Activated naive CD8-positive, alpha-beta T cell treated with anti-CD3 and anti-CD28 coated beads, Interleukin-2, amount 10 ng/mL, durations not matched to agents 7 days and 5 days (primary cell): Measurements from ENCODE around the gene TIAM2. TPM values are rescaled to one million over a fixed set of nuclear protein-coding genes. Genes with fewer than 3 reads are reported as not detected.
"Not testable (repeated sequence)": the region's sequence is repeated elsewhere in the genome, so short reads cannot be mapped to it uniquely, and the experiment has no call there.

Source experiments
- ATAC-seq: fragments of 150-1000 bp; cut with Tn5 transposase; one replicate; pipeline ENCODE4 v1.10.0; 2021; ENCODE audit warnings: low read depth, moderate library complexity
- POLR2A ChIA-PET: fragments of 350-600 bp; sonication (Branson Sonifier 250); formaldehyde crosslinking; loops from one replicate; lab custom pipeline; 2021; ENCODE audit warnings: antibody characterized with exemption; lab: Charles Lee
- DNase-seq: peaks from one replicate; pipeline ENCODE4 v3.0.0; 2021
- H3K27ac Mint-ChIP-seq: one replicate; pipeline ENCODE4 v1.8.0; 2022; ENCODE audit warnings: mild to moderate bottlenecking, mixed read lengths
- H3K27me3 Mint-ChIP-seq: one replicate; pipeline ENCODE4 v1.8.0; 2022; ENCODE audit warnings: mild to moderate bottlenecking, moderate library complexity, mixed read lengths
- H3K36me3 Mint-ChIP-seq: one replicate; pipeline ENCODE4 v1.8.0; 2021; ENCODE audit warnings: mild to moderate bottlenecking, mixed read lengths
- H3K4me1 Mint-ChIP-seq: one replicate; pipeline ENCODE4 v1.8.0; 2021; ENCODE audit warnings: mixed read lengths
- H3K4me3 Mint-ChIP-seq: one replicate; pipeline ENCODE4 v1.8.0; 2022; ENCODE audit warnings: mild to moderate bottlenecking, moderate library complexity, mixed read lengths
- H3K9me3 Mint-ChIP-seq: one replicate; pipeline ENCODE4 v1.8.0; 2021; ENCODE audit warnings: mixed read lengths
- total RNA-seq, 2 experiments: library from RNA; stranded (reverse); gene quantifications; one replicate each; pipeline ENCODE4 v1.2.3, GENCODE V29; 2021

TIAM2 gene
- total RNA-seq, 2 experiments from 2014 or later = 4.8 to 5.2 TPM

DNA sequence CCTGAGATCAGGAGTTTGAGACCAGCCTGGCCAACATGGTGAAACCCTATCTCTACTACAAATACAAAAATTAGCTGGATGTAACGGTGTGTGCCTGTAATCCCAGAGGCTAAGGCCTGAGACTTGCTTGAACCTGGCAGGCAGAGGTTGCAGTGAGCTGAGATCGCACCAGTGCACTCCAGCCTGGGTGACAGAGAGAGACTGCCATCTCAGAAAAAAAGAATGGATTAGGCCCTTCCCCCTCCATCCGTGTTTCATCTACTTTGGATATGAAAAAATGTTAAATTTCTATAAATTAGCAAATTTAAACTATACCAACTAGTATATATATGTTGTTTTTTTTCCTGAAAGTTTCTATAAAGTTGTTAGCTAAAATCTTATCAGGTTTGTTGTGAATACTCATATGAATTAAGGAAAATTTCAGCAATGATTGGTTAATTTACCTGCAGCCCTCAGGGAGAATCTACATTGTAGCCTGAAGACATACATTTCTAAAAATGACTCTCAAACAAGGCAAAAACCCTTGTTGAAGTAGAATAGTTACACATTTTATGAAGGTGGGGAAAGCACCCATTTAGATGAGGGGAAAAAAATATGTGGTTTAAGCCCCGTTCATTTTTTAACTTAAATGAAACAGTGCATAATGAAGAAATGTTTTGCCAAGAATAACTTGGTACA lies 120.9 kb downstream of the TIAM2 start:
- Mint-ChIP-seq H3K27ac (no peak overlapping the region), H3K4me3 (no peak overlapping the region), H3K36me3 (no peaks in the 10 kb centered on the region), H3K4me1 (no peaks in the 10 kb centered on the region), H3K27me3 (no peaks in the 10 kb centered on the region), H3K9me3 (no peaks in the 10 kb centered on the region)
- ATAC-seq (no peak), DNase-seq (no peak)
- POLR2A ChIA-PET = no interaction called here

DNA sequence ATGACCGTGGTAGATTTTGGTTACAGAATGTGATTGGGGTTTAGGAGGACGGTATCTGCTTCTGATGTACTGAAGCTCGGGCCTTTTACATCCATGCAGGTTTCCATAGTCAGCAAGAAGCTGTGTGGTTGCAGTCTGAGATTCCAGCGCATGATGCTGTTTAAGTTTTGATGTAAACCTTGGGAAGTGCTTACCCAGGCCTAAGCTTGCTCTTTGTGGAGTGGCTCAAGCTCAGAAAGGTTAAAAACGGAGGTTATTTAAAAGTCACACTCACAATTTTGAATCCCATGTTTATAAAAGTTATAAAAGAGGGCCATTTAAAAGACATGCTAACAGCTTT lies 121.4 kb downstream of the TIAM2 start:
- ATAC-seq (no peak), DNase-seq (no peak)
- H3K4me3 Mint-ChIP-seq = no peak overlapping the region
- POLR2A ChIA-PET = no interaction called here
- no peaks in the 10 kb centered on the region for H3K9me3 Mint-ChIP-seq
- H3K4me1 Mint-ChIP-seq = no peaks in the 10 kb centered on the region
- peaks cover 1% of the 10 kb centered on the region for H3K27me3 Mint-ChIP-seq
- no peak overlapping the region for H3K27ac Mint-ChIP-seq
- H3K36me3 Mint-ChIP-seq = no peaks in the 10 kb centered on the region

DNA sequence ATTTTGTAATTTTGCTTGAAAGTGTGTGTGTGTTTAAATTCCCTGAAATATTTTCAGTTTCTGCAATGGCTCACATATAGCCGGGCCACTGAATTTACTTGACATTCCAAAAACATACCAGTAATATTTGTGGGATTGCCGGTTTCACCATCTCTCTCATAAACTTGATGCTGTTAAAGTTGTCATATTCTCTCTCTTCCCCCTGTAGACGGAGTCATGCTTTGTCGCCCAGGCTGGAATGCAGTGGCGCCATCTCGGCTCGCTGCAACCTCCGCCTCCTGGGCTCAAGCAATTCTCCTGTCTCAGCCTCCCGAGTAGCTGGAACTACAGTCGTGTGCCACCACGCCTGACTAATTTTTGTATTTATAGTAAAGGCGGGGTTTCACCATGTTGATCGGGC lies 122.1 kb downstream of the TIAM2 start:
- POLR2A ChIA-PET = no interaction called here
- Mint-ChIP-seq H3K4me3 (no peak overlapping the region), H3K27me3 (peaks cover 4% of the 10 kb centered on the region), H3K27ac (no peak overlapping the region), H3K9me3 (no peaks in the 10 kb centered on the region), H3K36me3 (no peaks in the 10 kb centered on the region), H3K4me1 (peaks cover 1% of the 10 kb centered on the region)
- ATAC-seq (no peak), DNase-seq (no peak)

DNA sequence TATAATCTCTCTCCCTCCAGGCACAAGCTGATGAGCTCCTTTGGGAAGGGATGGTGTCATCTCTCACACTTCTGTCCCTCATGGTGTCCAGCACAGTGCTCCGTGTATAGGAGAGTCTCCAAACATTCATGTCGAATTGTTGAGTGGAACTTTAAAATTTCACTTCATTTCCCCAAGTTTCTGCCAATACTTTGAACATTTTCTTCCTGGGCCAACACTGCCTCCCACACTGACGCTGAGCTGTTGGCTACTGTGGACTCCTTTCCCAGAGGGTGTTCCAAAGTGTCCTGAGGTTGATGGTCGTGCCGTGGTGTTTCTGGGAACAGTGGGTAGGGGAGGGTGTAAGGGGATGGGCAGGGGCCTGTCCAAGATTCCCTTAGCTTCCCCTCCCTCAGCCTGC lies 122.7 kb downstream of the TIAM2 start:
- no peaks in the 10 kb centered on the region for H3K9me3 Mint-ChIP-seq
- no peak overlapping the region for H3K4me3 Mint-ChIP-seq
- no peak overlapping the region for H3K27ac Mint-ChIP-seq
- POLR2A ChIA-PET = no interaction called here
- peaks cover 1% of the 10 kb centered on the region for H3K4me1 Mint-ChIP-seq
- DNase-seq (no peak), ATAC-seq (no peak)
- H3K36me3 Mint-ChIP-seq = no peaks in the 10 kb centered on the region
- peaks cover 4% of the 10 kb centered on the region for H3K27me3 Mint-ChIP-seq

DNA sequence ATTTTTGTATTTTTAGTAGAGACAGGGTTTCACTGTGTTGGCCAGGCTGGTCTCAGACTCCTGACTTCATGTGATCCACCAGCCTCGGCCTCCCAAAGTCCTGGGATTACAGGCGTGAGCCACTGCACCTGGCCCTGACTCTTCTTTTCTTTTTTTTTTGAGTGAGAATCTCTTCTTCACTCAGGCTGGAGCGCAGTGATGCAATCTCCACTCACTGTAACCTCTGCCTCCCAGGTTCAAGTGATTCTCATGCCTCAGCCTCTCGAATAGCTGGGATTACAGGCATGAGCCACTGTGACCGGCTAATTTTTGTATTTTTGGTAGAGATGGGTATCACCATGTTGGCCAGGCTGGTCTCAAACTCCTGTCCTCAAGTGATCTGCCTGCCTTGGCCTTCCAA lies 124.1 kb downstream of the TIAM2 start:
- H3K27ac Mint-ChIP-seq, POLR2A ChIA-PET, H3K36me3 Mint-ChIP-seq, H3K9me3 Mint-ChIP-seq, H3K4me3 Mint-ChIP-seq, H3K4me1 Mint-ChIP-seq, ATAC-seq, DNase-seq, H3K27me3 Mint-ChIP-seq: not testable (repeated sequence)

DNA sequence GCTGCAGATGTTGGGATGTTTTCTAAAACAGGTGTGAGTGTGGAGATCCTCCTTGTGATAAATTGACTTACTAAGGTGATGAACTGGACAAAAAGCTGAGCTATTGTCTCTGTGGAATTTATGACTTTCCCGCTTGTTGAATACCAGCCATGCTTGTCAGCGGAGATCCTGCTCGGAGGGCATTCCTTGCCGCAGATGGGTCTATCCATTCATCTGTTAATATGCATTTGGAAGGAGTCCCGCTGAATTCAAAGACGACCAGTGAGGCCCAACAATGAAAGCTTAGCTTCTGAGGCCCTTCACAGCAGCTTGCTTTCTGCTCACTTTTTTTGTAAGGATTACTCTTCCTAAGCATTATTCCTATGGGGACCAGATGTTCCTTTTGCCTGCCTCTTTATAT lies 124.9 kb downstream of the TIAM2 start:
- H3K36me3 Mint-ChIP-seq = no peaks in the 10 kb centered on the region
- peaks cover 4% of the 10 kb centered on the region for H3K27me3 Mint-ChIP-seq
- no peaks in the 10 kb centered on the region for H3K9me3 Mint-ChIP-seq
- POLR2A ChIA-PET = no interaction called here
- no peak overlapping the region for H3K4me3 Mint-ChIP-seq
- ATAC-seq (no peak), DNase-seq (no peak)
- H3K27ac Mint-ChIP-seq = no peak overlapping the region
- peaks cover 1% of the 10 kb centered on the region for H3K4me1 Mint-ChIP-seq

DNA sequence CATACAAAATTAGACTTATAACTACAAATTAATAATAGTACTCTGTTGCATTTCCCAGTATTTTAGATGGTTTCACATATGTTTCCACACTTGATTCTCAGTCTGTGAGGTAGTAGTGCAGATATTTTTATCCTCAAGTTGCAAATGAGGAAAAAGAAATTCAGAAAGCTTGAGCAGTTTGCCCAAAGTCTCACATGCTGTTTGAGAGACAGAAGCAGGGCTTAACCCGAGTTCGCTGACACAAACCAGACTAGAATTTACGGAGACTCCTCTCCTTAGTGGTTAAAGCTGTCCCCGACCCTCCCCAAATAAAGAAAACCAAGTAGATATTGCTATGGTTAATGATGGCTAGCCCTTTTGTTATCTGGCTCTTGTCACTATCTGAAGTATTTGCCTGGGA lies 126.2 kb downstream of the TIAM2 start:
- Mint-ChIP-seq H3K27me3 (peaks cover 4% of the 10 kb centered on the region), H3K27ac (no peak overlapping the region), H3K9me3 (no peaks in the 10 kb centered on the region), H3K4me3 (no peak overlapping the region), H3K36me3 (no peaks in the 10 kb centered on the region), H3K4me1 (peaks cover 1% of the 10 kb centered on the region)
- ATAC-seq (no peak), DNase-seq (no peak)
- POLR2A ChIA-PET = no interaction called here

DNA sequence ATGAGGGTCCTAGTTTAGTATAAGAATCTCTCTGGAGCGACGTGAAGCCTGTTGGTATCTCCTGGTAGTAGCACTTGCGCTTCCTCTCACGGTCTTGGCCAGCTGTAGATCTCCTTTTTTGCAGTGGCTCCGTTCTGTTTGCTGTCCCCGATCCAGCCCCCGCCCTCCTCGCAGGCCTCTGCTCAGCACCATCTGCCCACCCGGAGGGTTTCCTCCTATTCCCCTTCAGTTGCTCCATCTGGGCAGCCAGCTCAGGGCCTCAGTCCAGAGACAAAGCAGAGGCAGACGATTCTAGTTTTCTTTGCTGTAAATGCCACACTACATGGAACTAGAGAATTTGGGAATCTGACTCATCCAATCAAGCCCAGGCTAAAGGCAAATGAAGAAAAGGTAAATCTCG lies 126.6 kb downstream of the TIAM2 start:
- peaks cover 4% of the 10 kb centered on the region for H3K27me3 Mint-ChIP-seq
- DNase-seq (no peak), ATAC-seq (no peak)
- POLR2A ChIA-PET = no interaction called here
- H3K36me3 Mint-ChIP-seq = no peaks in the 10 kb centered on the region
- no peak overlapping the region for H3K27ac Mint-ChIP-seq
- no peak overlapping the region for H3K4me3 Mint-ChIP-seq
- peaks cover 1% of the 10 kb centered on the region for H3K4me1 Mint-ChIP-seq
- H3K9me3 Mint-ChIP-seq = no peaks in the 10 kb centered on the region

DNA sequence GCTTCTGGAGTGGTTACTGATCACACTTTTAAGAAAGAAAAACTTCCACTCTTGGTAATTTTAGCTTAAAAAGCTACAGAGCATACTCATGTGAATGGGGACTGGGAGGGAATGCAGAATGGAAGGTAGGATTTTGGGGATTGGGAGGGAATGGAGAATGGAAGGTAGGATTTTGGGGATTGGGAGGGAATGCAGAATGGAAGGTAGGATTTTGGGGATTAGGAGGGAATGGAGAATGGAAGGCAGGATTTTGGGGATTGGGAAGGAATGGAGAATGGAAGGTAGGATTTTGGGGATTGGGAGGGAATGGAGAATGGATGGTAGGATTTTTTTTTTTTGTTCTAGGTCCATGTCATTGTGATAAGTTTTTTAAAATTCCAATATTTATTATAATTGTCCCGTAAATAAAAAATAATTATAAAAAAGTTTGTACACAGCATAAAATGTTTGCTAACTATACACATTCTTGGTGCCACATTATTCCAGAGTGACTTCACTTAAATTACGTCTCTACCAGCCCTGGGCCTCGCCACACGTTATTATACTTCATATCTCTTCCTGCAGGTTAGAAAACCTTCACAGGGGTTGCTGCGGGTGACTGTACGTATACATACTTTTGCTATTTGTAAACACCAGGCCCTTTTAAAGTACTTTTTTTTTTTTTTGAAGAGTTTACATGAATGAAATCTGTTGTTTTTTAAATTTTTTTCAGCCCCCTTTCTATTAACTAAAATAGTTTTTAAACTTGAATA lies 127.3 kb downstream of the TIAM2 start:
- ATAC-seq = no peak
- POLR2A ChIA-PET = no interaction called here
- peaks cover 4% of the 10 kb centered on the region for H3K4me1 Mint-ChIP-seq
- H3K27ac Mint-ChIP-seq = no peak overlapping the region
- no peak for DNase-seq
- no peaks in the 10 kb centered on the region for H3K9me3 Mint-ChIP-seq
- peaks cover 4% of the 10 kb centered on the region for H3K27me3 Mint-ChIP-seq
- H3K4me3 Mint-ChIP-seq = no peak overlapping the region
- no peaks in the 10 kb centered on the region for H3K36me3 Mint-ChIP-seq

DNA sequence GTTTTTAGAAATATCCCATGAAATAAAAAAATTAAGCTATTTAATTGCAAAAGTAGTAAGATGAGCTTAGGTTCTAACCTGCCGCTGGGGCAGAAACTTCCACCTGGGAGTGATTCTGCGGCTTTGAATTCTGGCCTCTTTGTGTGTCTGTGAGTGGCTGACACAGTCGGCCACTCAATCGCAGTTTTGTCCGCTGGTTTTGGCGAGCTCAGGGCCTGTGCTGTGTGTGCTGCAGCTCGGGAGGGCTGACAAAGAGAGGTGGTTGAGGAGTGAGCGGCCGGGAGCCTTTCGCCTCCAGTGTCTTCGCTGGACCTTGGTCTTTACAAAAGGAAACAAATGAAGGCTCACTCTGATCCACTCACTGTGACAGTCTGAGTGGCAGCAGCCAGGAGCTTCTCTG lies 128.4 kb downstream of the TIAM2 start:
- Mint-ChIP-seq H3K4me1 (peaks cover 4% of the 10 kb centered on the region), H3K27ac (no peak overlapping the region), H3K36me3 (no peaks in the 10 kb centered on the region), H3K27me3 (peaks cover 4% of the 10 kb centered on the region), H3K9me3 (no peaks in the 10 kb centered on the region), H3K4me3 (no peak overlapping the region)
- no peak for ATAC-seq
- POLR2A ChIA-PET = no interaction called here
- DNase-seq = no peak

DNA sequence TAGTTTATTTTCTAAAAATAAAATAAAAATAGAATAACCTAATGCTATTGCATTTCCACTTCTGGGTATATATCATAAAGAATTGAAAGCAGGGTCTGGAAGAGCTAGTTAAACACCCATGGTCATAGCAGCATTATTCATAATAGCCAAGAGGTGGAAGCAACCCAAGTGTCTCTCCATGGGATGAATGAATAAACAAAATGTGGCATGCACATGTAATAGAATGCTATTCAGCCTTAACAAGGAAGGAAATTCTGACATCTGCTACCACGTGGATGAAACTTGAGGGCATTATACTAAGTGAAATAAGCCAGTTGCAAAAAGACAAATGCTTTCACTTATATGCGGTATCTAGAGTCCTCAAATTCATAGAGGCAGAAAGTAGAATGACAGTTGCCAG lies 130.8 kb downstream of the TIAM2 start:
- ATAC-seq = no peak
- POLR2A ChIA-PET = no interaction called here
- Mint-ChIP-seq H3K4me1 (peaks cover 5% of the 10 kb centered on the region), H3K36me3 (no peaks in the 10 kb centered on the region), H3K27ac (no peak overlapping the region), H3K27me3 (peaks cover 4% of the 10 kb centered on the region), H3K9me3 (no peaks in the 10 kb centered on the region), H3K4me3 (no peak overlapping the region)
- DNase-seq = no peak

DNA sequence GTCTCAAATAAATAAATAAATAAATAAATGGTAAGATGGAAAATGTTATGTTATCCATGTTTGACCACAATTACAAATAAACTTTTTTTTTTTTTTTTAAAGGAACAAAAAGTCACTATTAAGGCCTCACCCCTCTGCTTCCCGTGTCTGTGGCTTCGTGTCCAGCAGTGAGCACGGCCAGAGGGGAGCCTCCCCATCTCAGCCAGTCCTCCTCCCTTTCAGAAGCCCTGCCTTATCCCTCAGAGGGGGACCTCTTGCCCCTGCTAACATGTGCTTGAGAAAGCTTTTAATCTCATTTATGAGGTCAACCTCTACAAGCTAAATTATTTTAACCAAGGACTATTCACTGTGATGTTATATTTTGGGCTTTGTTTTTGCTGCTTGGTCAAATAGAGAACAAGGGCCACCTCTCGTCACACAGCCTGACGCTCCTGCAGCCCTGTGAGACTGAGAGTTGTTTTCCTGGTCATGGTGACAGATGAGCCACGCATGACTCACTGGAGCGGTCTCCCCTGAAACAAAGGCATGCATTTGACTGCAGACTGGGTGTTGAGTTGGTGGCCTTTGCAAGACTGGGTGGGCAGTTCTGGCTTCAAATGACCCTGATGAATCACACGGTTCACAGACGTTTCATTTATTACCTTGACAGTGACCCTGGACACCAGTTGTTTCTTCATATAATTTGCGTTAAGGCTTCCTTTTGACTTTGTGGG lies 131.8 kb downstream of the TIAM2 start:
- H3K36me3 Mint-ChIP-seq = no peaks in the 10 kb centered on the region
- no peak for DNase-seq

DNA sequence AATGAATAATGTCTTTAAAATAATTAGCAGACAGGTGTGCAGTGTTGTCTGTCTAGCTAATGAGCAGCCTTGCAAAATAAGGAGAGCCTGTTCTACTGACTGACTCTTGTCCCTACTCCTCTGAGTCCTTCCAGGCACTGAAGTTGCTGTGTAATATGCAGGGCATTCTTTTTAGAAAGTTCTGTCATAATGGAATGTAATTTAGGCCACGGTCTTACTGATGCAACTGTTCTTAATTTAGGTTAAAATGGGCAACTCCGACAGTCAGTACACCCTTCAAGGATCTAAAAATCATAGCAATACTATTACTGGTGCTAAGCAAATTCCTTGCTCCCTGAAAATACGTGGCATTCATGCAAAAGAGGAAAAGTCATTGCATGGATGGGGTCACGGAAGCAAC lies 133.9 kb downstream of the TIAM2 start:
- H3K27ac Mint-ChIP-seq = no peak overlapping the region
- H3K36me3 Mint-ChIP-seq = no peaks in the 10 kb centered on the region
- peaks cover 4% of the 10 kb centered on the region for H3K4me1 Mint-ChIP-seq
- H3K9me3 Mint-ChIP-seq = no peaks in the 10 kb centered on the region
- ATAC-seq (no peak), DNase-seq (no peak)
- H3K4me3 Mint-ChIP-seq = no peak overlapping the region
- POLR2A ChIA-PET = interaction anchor here (1.2 kb wide), 1 partner anchor 25 kb away, joined by 3 read pairs; no protein-coding TSS in a partner anchor
- H3K27me3 Mint-ChIP-seq = peaks cover 1% of the 10 kb centered on the region

More for the DNA sequence above, 131.8 kb downstream of the TIAM2 start:
- H3K4me3 Mint-ChIP-seq = no peak overlapping the region
- POLR2A ChIA-PET = no interaction called here
- peaks cover 4% of the 10 kb centered on the region for H3K4me1 Mint-ChIP-seq
- no peak overlapping the region for H3K27ac Mint-ChIP-seq
- H3K27me3 Mint-ChIP-seq = no peaks in the 10 kb centered on the region
- ATAC-seq = no peak
- H3K9me3 Mint-ChIP-seq = no peaks in the 10 kb centered on the region

DNA sequence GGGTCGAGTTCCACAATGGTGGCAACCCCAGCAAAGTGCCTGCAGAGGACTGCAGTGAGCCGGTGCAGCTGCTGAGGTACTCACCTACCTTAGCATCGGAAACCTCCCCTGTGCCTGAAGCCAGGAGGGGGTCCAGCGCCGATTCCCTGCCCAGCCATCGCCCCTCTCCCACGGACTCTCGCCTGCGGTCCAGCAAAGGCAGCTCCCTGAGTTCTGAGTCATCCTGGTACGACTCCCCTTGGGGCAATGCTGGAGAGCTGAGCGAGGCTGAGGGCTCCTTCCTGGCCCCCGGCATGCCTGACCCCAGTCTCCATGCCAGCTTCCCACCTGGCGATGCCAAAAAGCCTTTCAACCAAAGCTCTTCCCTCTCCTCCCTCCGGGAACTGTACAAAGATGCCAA lies 134.6 kb downstream of the TIAM2 start:
- no peak for ATAC-seq
- H3K27me3 Mint-ChIP-seq = peaks cover 3% of the 10 kb centered on the region
- H3K27ac Mint-ChIP-seq = no peak overlapping the region
- no peak overlapping the region for H3K4me3 Mint-ChIP-seq
- no peak for DNase-seq
- POLR2A ChIA-PET = no interaction called here
- no peaks in the 10 kb centered on the region for H3K36me3 Mint-ChIP-seq
- H3K9me3 Mint-ChIP-seq = no peaks in the 10 kb centered on the region
- peaks cover 4% of the 10 kb centered on the region for H3K4me1 Mint-ChIP-seq
